Activated effector memory CD4-positive, alpha-beta T cell treated with Interleukin-2 at 50 U/mL for 16 hours (primary cell): Measurements from ENCODE around the gene PGRMC2.
"Not testable (repeated sequence)": the region's sequence is repeated elsewhere in the genome, so short reads cannot be mapped to it uniquely, and the experiment has no call there.

Experiments used
- DNase-seq: peaks from one replicate; pipeline ENCODE4 v3.0.0-alpha.2; 2020

The PGRMC2 gene

DNA sequence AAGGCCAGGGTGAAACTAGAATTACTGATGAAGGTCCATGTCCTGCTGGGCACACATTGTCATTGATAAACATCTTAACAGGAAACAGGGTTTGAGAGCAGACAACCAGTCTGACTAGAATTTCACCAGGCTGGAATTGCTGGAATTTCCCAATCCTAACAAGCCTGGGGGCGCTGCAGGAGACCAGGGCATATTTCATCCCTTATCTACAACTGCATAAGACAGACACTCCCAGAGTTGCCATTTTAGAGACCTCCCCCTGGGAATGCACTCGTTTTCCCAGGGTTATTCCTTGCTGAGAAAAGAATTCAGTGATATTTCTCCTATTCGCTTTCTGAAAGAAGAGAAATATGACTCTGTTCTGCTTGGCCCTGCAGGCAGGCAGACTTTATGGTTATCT, 22.1 kb downstream of the PGRMC2 start:
- DNase-seq: not testable (repeated sequence)

GRCh38 chr4:128259889-128260288, 27.7 kb downstream of the PGRMC2 start:
- not testable (repeated sequence) for DNase-seq

DNA sequence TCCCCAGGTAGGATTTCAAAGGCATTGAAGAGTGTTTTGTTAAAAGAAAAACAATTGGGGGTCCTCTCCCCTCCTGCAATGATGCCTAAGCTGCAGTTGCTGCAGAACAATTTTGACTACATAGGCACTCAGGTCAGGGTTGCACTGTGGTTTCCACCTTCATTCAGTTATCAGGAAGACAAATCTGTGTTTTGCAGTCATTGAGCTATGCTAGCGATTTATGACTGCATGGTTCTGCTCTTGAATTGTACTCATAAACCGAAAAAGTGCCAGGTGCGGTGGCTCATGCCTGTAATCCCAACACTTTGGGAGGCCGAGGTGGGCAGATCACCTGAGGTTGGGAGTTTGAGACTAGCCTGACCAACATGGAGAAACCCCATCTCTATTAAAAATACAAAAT, 29.4 kb downstream of the PGRMC2 start:
- not testable (repeated sequence) for DNase-seq

DNA sequence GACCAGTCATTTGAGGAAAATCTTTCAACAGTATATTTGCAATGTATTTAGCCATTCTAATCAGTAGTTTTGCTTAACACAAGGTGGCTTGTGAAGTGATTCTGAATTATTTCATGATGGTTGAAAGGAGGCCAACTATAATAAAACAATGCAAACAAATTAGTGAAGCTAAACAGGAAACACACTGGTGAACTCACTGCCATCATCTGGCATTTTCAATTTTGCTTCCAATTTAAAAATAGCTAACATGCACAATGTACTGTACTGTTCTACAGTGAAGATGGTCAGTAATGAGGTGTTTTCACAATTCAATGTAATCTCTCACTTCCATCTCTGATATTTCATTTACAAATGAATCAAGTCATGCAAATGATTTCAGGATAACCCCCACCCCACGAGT, 31.1 kb downstream of the PGRMC2 start:
- DNase-seq: no peak

- no peak for DNase-seq
These were observed 31.7 kb downstream of the PGRMC2 start for GRCh38 chr4:128255906-128256305.

- DNase-seq: no peak
These were observed 37.6 kb downstream of the PGRMC2 start for GRCh38 chr4:128249787-128250668.

DNA sequence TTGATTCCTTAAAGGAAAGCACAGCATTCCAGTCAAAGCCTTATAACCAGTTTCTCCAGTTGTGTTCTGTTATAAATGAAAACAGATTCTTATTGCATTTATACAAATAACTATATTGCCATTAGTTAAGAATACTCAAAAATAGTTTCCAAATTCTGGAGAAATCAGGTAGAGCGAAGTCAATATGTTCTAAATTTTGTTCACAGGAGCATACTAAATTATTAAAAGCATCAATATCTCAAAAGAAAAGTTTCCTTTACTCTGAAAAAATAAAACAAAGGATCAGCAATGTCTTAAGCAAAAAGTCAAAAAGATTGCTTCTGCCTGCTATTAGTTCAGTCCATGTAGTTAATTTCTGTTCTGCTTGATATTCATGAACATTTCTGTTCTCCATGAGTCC, 39.7 kb downstream of the PGRMC2 start:
- DNase-seq: no peak

DNA sequence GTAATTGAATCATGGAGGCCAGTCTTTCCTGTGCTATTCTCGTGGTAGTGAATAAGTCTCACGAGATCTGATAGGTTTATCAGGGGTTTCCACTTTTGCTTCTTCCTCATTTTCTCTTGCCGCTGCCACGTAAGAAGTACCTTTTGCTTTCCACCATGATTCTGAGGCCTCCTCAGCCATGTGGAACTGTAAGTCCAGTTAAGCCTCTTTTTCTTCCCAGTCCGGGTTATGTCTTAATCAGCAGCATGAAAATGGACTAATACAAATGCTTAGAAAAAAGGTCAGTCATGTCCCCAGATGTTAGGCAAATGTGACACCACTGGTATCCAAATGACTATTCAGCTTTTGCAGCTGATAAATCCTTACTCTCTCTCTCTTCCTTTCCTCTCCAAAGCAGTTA, 42.2 kb downstream of the PGRMC2 start:
- not testable (repeated sequence) for DNase-seq

DNA sequence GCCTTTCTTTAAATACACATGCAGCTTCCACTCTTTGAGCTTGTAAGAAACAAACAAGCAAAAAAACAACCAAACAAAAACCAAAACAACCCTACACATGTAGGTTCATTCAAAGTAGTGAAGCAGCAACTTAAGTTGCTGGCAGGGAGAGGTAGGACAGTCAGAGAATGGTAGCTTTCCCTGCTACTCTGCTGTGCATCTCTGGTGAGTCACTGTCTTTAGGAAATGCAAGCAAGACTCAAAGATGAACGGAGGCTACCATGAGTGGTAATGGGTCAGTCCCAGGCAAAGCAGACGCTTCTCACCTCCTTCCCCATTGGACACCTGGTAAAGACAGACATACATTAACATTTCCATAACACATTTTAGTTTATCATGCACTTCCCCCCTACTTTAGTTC, 43.2 kb downstream of the PGRMC2 start:
- DNase-seq: no peak

- no peak for DNase-seq
These were observed 45.0 kb downstream of the PGRMC2 start for GRCh38 chr4:128242601-128243000.

GRCh38 chr4:128241981-128242380, 45.6 kb downstream of the PGRMC2 start:
- DNase-seq: no peak

DNA sequence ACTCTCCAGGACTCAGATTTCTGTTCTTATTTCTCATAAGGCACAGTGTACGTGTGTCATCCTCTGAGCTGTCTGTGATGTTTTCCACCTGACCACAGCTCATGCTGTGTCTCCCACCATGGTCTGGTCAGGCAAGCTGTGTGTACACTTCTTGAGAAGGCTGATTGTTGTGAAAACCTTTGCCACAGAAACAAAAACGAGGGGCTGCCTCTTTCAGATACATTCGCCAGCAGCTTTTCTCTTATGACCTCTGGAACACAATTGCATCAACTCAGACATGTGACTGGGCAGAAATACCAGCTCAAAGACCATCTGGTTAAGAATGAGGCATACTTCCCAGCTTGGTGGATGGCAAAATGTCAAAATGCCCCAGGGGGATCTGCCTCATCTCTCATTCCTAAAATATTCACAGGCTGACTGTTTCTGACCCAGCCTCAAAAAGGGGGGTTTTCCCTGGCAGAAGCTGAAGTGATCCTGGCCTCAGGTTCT, 46.1 kb downstream of the PGRMC2 start:
- no peak for DNase-seq

GRCh38 chr4:128241019-128241418, 46.6 kb downstream of the PGRMC2 start:
- DNase-seq: no peak

- no peak for DNase-seq
These were observed 52.8 kb downstream of the PGRMC2 start for GRCh38 chr4:128234836-128235235.

- no peak for DNase-seq
These were observed 54.9 kb downstream of the PGRMC2 start for GRCh38 chr4:128232719-128233118.

GRCh38 chr4:128228845-128229795, 58.5 kb downstream of the PGRMC2 start:
- no peak for DNase-seq

DNA sequence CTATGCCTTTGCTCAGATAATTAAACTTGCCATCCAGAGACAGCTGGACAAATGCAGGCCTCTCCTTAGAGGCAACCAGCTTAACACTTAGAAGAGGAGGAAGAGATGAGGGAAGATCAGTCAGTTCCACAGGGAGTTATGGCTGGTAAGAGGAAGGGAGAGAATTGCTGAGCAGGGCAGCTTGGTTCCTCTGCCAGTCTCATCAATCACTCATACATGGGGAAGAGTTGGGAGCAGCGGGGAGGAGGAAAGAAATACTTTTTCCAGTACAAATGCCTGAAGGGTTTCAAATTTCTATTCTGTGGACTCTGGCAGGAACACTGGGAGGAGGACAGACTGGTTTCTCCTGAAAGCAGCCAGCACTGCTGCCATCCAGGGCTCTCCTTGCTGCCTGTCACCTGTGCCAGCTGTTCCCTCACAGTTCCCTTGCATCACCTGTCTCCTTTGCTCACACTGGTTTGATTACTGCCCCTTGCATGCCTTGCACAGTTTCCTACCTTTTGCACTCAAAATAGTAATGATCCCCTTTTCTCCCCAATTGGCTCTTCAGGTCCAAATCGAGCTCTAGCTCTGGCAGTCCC, 59.5 kb downstream of the PGRMC2 start:
- no peak for DNase-seq

DNA sequence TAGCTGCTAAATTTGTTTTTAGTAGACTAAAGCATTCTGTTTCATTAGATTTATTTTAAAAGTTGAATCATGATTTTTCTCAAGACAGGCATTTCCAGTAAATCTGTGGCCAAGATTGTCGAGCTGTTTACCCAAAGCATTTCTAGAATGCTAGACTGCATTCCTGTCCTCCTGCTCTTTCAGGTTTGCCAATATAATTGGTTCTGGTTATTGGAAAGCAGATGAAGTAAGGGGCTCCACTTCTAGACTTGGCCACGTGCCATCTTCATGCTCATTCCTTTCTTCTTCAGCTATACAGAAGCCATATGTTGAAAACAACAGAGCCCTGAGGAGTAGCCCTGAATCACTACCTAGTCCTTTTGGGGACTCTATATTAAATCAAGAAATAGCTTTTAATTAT, 62.5 kb downstream of the PGRMC2 start:
- no peak for DNase-seq

DNA sequence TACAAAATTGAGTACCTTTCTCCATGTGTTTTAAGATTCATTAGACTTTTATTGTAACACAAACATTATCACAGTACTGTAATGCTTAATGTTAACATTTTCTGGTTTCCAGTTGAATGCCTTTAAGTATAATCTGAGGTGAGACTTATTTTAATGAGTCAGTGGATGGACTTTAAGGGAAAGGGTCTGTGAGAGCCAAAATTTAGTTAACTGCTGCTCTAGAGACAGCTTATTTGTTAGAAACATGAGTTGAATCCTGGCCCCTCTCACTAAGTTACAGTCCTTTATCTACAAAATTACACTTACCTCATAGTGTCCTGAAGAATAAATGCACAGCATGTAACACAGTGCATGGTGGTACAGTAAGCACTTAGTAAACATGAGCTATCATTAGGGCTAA, 66.0 kb downstream of the PGRMC2 start:
- no peak for DNase-seq

DNA sequence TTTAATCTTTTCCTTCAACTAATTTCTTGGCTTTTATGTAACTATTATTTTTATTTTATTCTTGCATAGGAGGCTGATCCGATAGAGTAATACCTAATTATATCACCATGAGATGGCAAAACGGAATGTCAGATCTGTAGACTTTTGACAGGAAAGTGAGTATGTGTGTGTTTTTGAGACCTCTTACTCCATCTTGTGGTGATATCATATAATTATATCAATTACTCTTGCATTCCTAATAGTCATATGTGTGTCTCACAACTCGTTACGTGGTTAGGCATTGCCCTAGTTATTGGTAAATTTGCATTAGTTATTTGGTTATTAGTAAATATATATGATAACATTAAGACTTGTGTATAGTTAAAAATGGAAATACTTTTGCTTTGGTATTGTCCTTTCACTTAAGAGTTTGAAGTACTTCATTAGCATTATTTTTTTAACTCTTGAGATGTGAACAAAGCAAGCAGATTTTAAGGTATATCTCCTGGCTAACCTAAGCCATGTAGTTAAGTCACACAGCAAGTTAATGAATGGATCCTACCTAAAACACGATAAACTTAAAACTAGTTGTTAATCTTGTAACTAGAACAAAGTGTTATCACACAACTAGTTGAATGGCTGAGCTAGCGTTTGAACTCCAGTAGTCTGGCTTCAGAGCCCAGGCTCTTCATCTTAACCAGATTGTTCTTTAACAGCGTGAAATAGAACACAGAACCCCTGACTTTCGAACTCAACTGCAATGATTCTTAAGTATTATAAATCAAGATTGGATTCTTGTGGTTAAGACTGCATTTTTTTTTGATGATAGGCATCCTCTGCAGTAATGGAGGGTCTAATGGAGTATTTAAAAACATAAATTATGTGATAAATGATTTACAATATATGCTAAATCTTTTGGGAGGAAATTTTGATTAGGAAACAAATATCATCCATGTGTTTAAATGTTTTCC, 67.1 kb downstream of the PGRMC2 start:
- no peak for DNase-seq
